ENCODE results near the gene NACA2.
"Not testable (repeated sequence)": the region's sequence is repeated elsewhere in the genome, so short reads cannot be mapped to it uniquely, and the experiment has no call there.

Gene NACA2

GRCh38 chr17:61591018-61591417 is at the start of gene NACA2:
TSS of gene NACA2 (minus strand) at chr17:61591219. CDS start at chr17:61591180, 39 bp downstream.
- DNase-seq, result no peak

GRCh38 chr17:61639818-61640217 is 48.8 kb upstream of the NACA2 start:
- DNase-seq, result no peak

GRCh38 chr17:61638087-61638486 is 47.1 kb upstream of the NACA2 start:
- no peak for DNase-seq

- peak; percentile 70 for DNase-seq
Measured at GRCh38 chr17:61635913-61636432, 45.0 kb upstream of the NACA2 start.

GRCh38 chr17:61634942-61635538 is 44.0 kb upstream of the NACA2 start:
- DNase-seq, result no peak

- DNase-seq, result no peak
Measured at GRCh38 chr17:61634011-61634539, 43.1 kb upstream of the NACA2 start.

- DNase-seq, result no peak
Measured at GRCh38 chr17:61632826-61633225, 41.8 kb upstream of the NACA2 start.

- no peak for DNase-seq
Measured at GRCh38 chr17:61631800-61632199, 40.8 kb upstream of the NACA2 start.

GRCh38 chr17:61628158-61628557 is 37.1 kb upstream of the NACA2 start:
- DNase-seq, result not testable (repeated sequence)

GRCh38 chr17:61627658-61628057 is 36.6 kb upstream of the NACA2 start:
- no peak for DNase-seq

- no peak for DNase-seq
Measured at GRCh38 chr17:61627125-61627524, 36.1 kb upstream of the NACA2 start.

- DNase-seq, result no peak
Measured at GRCh38 chr17:61625564-61625963, 34.5 kb upstream of the NACA2 start.

- no peak for DNase-seq
Measured at GRCh38 chr17:61624951-61625350, 33.9 kb upstream of the NACA2 start.

GRCh38 chr17:61621317-61621716 is 30.3 kb upstream of the NACA2 start:
- no peak for DNase-seq

- DNase-seq, result no peak
Measured at GRCh38 chr17:61619953-61620352, 28.9 kb upstream of the NACA2 start.

- peak; percentile 3 for DNase-seq
Measured at GRCh38 chr17:61619493-61619892, 28.5 kb upstream of the NACA2 start.

GRCh38 chr17:61618950-61619349 is 27.9 kb upstream of the NACA2 start:
- no peak for DNase-seq

- DNase-seq, result no peak
Measured at GRCh38 chr17:61617330-61617729, 26.3 kb upstream of the NACA2 start.

- no peak for DNase-seq
Measured at GRCh38 chr17:61616783-61617182, 25.8 kb upstream of the NACA2 start.

- no peak for DNase-seq
Measured at GRCh38 chr17:61614219-61614618, 23.2 kb upstream of the NACA2 start.

GRCh38 chr17:61611323-61611722 is 20.3 kb upstream of the NACA2 start:
- DNase-seq, result no peak

GRCh38 chr17:61605692-61606091 is 14.7 kb upstream of the NACA2 start:
- no peak for DNase-seq

- DNase-seq, result no peak
Measured at GRCh38 chr17:61601297-61601696, 10.3 kb upstream of the NACA2 start.

- DNase-seq, result no peak
Measured at GRCh38 chr17:61600621-61601020, 9.6 kb upstream of the NACA2 start.

- no peak for DNase-seq
Measured at GRCh38 chr17:61599608-61600007, 8.6 kb upstream of the NACA2 start.
